Ishikawa (cell line): ENCODE measurements around the gene OR5B21.
A peak's percentile ranks its signal among the peaks of the same experiment; 100 is the strongest.

Experiments
- CEBPB ChIP-seq: IDR thresholded peaks from 2 replicates; pipeline ENCODE4 v1.6.1; 2012
- CREB1 ChIP-seq: IDR thresholded peaks from 2 replicates; pipeline ENCODE4 v1.6.1; 2012; ENCODE audit warnings: low read depth
- EGR1 ChIP-seq: IDR thresholded peaks from 2 replicates; pipeline ENCODE4 v1.6.1; 2012
- EP300 ChIP-seq: IDR thresholded peaks from 2 replicates; pipeline ENCODE4 v1.6.1; 2012; ENCODE audit warnings: borderline replicate concordance
- FOXM1 ChIP-seq: IDR thresholded peaks from 2 replicates; pipeline ENCODE4 v1.6.1; 2012; ENCODE audit warnings: low read depth, borderline replicate concordance
- MAX ChIP-seq: IDR thresholded peaks from 2 replicates; pipeline ENCODE4 v1.6.1; 2012
- NFIC ChIP-seq: IDR thresholded peaks from 2 replicates; pipeline ENCODE4 v1.6.1; 2012
- RAD21 ChIP-seq: IDR thresholded peaks from 2 replicates; pipeline ENCODE4 v1.6.1; 2012; ENCODE audit warnings: low read depth
- TAF1 ChIP-seq: IDR thresholded peaks from 2 replicates; pipeline ENCODE4 v1.6.1; 2012; ENCODE audit warnings: low read depth, mild to moderate bottlenecking
- TCF12 ChIP-seq: IDR thresholded peaks from 2 replicates; pipeline ENCODE4 v1.6.1; 2012; ENCODE audit warnings: low read depth
- TEAD4 ChIP-seq: IDR thresholded peaks from 2 replicates; pipeline ENCODE4 v1.6.1; 2012
- YY1 ChIP-seq: IDR thresholded peaks from 2 replicates; pipeline ENCODE4 v1.6.1; 2012; ENCODE audit warnings: low read depth
- ZBTB7A ChIP-seq: IDR thresholded peaks from 2 replicates; pipeline ENCODE4 v1.6.1; 2012; ENCODE audit warnings: low read depth
- TF ChIP-seq, protein P1 (sequence below): IDR thresholded peaks from 2 replicates; pipeline ENCODE4 v1.6.1; 2012
- TF ChIP-seq, protein P2 (sequence below): IDR thresholded peaks from 2 replicates; pipeline ENCODE4 v1.6.1; 2012; ENCODE audit warnings: low read depth, mild to moderate bottlenecking

OR5B21 gene

DNA sequence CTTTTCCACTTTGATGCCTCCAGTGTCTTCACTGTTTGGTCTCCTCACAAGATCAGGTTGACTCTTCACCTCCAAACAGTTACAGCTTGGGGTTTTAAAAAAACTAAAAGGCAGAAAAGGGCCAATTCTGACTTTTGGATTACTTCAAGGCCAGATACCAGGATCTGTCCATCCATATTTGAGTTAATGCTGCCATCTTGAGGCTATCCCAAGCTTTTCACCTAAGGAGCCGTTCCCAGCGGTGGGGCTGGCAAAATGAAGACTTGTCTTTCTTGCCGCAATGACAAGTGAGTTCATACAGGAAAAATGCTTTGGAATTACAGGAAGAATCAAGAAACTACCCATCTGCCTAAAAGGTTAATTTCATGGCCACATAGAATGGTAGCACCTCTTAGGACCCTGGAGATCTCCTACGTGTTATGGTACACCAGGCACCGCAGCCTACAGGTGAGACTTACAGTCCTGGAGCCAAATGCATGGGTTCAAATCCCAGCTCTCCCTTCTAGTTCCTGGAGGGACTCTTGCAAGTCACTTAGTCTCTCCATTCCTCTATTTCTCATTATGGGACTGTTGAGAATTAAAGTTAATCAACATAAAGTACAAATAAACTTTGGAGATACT is 6.0 kb upstream of the OR5B21 start:
- TF ChIP-seq, protein P1, sequence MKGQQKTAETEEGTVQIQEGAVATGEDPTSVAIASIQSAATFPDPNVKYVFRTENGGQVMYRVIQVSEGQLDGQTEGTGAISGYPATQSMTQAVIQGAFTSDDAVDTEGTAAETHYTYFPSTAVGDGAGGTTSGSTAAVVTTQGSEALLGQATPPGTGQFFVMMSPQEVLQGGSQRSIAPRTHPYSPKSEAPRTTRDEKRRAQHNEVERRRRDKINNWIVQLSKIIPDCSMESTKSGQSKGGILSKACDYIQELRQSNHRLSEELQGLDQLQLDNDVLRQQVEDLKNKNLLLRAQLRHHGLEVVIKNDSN, result no peak
- peak; percentile 76 for TF ChIP-seq RAD21

DNA sequence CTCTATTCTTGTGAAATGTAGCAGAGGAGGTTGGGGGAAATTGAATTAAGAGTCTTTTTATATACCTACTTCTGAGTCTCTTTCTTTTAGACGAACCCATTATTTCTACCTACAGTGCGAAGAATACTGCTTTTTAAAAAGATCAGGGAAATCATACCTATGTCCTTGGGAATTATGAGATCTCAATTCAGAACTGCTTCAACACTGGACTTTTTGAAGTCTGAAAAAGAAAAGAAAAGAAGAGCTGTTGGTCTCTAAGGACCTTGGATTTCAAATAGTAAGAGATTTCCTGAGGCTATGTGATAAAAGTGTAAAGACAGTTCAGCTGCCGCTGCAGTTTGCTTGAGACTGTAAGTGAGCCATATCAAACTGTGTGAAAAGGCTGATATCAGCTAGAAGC is 3.7 kb upstream of the OR5B21 start:
- TF ChIP-seq YY1, result no peak
- TF ChIP-seq, protein P2, sequence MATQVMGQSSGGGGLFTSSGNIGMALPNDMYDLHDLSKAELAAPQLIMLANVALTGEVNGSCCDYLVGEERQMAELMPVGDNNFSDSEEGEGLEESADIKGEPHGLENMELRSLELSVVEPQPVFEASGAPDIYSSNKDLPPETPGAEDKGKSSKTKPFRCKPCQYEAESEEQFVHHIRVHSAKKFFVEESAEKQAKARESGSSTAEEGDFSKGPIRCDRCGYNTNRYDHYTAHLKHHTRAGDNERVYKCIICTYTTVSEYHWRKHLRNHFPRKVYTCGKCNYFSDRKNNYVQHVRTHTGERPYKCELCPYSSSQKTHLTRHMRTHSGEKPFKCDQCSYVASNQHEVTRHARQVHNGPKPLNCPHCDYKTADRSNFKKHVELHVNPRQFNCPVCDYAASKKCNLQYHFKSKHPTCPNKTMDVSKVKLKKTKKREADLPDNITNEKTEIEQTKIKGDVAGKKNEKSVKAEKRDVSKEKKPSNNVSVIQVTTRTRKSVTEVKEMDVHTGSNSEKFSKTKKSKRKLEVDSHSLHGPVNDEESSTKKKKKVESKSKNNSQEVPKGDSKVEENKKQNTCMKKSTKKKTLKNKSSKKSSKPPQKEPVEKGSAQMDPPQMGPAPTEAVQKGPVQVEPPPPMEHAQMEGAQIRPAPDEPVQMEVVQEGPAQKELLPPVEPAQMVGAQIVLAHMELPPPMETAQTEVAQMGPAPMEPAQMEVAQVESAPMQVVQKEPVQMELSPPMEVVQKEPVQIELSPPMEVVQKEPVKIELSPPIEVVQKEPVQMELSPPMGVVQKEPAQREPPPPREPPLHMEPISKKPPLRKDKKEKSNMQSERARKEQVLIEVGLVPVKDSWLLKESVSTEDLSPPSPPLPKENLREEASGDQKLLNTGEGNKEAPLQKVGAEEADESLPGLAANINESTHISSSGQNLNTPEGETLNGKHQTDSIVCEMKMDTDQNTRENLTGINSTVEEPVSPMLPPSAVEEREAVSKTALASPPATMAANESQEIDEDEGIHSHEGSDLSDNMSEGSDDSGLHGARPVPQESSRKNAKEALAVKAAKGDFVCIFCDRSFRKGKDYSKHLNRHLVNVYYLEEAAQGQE, result no peak
- TF ChIP-seq MAX, result no peak

DNA sequence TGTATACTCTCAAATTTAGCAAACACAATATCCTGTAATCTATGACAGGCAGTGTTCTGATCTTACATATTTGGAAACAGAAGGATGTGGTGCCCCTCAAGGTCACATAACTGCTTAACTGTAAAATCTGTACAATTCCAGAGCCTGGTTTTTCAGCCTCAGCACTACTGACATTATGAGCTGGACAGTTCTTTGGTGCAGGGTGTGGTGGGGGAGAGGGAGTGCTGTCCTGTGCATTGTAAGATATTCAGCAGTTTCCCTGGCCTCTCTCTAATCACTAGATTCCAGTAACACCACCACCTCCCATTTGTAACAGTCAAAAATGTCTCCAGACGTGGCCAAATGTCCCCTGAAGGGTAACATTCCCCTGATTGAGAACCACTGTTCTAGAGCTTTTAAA is 1.8 kb upstream of the OR5B21 start:
- TF ChIP-seq RAD21, result no peak
- TF ChIP-seq EP300, result no peak
- TF ChIP-seq FOXM1, result no peak
- TF ChIP-seq TCF12, result no peak
- TF ChIP-seq CREB1, result no peak
- TF ChIP-seq EGR1, result no peak
- TF ChIP-seq, protein P2, result no peak
- no peak for TF ChIP-seq TAF1
- TF ChIP-seq, protein P1, result no peak
- no peak for TF ChIP-seq CEBPB
- no peak for TF ChIP-seq YY1
- no peak for TF ChIP-seq ZBTB7A
- TF ChIP-seq MAX, result no peak
- TF ChIP-seq TEAD4, result no peak
- TF ChIP-seq NFIC, result no peak

DNA sequence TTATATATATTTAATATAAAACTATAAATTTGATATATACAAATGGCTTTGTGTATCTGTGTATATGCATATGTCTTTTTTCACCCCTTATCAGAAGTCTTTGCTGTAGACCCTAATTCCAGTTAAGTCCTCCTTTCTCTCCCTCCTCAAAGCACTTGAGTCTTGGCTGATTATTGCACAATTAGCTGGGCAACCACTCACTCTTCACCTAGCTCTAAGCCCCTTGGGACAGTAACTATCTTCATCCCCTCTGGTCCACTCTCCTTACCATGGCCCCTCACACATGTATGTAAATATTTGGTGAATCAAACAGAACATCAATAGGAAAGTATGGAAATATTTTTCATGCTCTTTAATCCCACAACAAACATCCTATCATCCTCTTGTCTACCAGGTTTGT is 909 bp upstream of the OR5B21 start:
- TF ChIP-seq EGR1 (no peak), RAD21 (no peak), CREB1 (no peak), TAF1 (no peak), EP300 (no peak), CEBPB (no peak), TCF12 (no peak), MAX (no peak), YY1 (no peak), ZBTB7A (no peak), FOXM1 (no peak), TEAD4 (no peak), NFIC (no peak)
- TF ChIP-seq, protein P1, result no peak
- TF ChIP-seq, protein P2, result no peak
